GM13977 (cell line): ENCODE results near the gene TRPC3.

Experiments used
- DNase-seq: peaks from one replicate; pipeline ENCODE4 v3.0.0; 2012; ENCODE audit warnings: low spot score
- in situ Hi-C: fragments of 300-500 bp; cut with MboI; formaldehyde crosslinking; loops from one replicate; pipeline ENCODE4 v1.12.0; 2022; ENCODE audit warnings: low sequenced_read_pairs, low pct_unique_long_range_greater_than_20kb, mixed read lengths, inconsistent platforms; ENCODE audit not compliant: unreplicated experiment
- TF ChIP-seq, protein P1 (sequence below): IDR thresholded peaks from 2 replicates; pipeline ENCODE4 v1.5.1; 2012; ENCODE audit warnings: mild to moderate bottlenecking, control low read depth; ENCODE audit not compliant: insufficient read depth; ENCODE audit errors: extremely low read depth, missing control alignments

TRPC3 gene

DNA sequence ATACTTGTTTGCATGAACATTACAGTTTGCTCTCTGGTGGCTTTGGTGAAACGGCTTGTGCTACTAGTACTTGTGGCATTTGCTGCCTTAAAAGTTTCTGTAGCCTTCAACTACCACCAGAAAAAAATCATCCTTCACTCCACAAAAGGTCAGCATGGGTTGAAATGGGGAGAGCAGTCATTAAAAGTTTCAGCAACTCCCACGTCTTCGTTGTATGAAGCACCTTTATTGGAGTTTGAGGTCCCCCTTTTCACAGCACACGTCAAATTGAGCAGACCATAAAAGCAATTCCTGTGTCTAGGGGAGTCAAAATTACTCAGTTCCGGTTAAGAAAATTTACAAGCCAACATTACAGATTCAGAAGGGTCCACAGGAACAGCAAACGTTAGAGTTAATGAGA is 105.2 kb downstream of the TRPC3 start:
- TF ChIP-seq, protein P1, sequence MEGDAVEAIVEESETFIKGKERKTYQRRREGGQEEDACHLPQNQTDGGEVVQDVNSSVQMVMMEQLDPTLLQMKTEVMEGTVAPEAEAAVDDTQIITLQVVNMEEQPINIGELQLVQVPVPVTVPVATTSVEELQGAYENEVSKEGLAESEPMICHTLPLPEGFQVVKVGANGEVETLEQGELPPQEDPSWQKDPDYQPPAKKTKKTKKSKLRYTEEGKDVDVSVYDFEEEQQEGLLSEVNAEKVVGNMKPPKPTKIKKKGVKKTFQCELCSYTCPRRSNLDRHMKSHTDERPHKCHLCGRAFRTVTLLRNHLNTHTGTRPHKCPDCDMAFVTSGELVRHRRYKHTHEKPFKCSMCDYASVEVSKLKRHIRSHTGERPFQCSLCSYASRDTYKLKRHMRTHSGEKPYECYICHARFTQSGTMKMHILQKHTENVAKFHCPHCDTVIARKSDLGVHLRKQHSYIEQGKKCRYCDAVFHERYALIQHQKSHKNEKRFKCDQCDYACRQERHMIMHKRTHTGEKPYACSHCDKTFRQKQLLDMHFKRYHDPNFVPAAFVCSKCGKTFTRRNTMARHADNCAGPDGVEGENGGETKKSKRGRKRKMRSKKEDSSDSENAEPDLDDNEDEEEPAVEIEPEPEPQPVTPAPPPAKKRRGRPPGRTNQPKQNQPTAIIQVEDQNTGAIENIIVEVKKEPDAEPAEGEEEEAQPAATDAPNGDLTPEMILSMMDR, result no peak

DNA sequence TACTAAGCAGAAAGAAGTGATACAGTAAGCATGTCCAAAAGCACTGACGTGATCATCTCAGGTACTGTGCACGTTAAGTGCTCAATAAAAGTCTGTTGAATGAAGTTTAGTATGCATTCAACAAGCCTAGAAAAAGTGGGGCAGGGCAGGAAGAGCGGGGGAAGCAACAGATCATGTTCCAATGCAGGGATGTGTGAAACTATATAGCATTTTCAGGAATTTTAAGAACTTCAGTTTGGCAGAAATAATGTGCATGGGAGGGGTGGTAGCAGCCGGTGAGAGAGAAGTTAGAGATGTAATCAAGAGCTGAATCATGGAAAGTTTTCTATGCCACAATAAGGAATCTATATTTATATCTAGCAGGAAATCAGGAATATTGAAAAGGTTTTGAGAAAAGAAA is 109.0 kb downstream of the TRPC3 start:
- in situ Hi-C loops, result no loop called here
- DNase-seq, result no peak
- TF ChIP-seq, protein P1, result no peak

More for the DNA sequence above, 105.2 kb downstream of the TRPC3 start:
- in situ Hi-C loops, result no loop called here
- no peak for DNase-seq

DNA sequence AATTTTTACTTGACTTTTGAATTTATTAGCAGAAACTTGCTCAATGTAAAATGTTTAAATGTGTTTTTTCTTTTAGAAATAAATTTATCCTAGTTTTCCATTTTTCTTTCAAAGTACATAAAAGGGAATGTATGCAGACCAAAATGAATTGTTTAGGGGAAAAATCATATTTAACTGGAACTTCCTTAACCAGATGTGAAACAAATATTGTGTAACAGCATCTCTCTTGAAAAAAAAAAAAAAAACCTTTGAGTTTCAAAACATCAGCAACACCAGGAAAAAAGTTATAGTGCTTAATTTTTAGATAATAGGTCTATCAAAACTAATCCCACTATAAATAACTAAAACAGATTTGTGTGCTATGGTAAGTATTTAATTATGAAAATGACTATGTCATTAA is 113.7 kb downstream of the TRPC3 start:
- in situ Hi-C loops, result no loop called here
- TF ChIP-seq, protein P1, result no peak
- no peak for DNase-seq

DNA sequence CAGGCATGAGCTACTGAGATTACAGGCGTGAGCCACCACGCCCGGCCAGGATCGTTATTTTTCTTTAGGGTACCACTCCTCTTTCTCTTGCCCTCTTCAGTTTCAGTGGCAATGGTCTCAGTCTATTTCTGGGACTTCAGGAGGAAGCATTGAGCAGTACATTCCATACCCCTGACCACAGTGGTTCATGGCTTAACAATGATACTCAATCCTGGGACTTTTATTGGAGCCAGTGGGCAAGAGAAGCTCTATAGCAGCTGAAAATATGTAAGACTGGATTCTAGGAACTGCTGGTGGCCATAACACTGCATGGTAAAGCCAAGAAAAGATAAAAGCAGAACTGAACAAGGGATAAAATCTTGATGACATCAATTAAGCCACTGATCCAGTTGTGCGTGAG is 122.3 kb downstream of the TRPC3 start:
- in situ Hi-C loops, result no loop called here
- TF ChIP-seq, protein P1, result no peak
- no peak for DNase-seq
